CD8-positive, alpha-beta memory T cell (primary cell): ENCODE results near the gene UPF3A. TPM values are rescaled to one million over a fixed set of nuclear protein-coding genes. Genes with fewer than 3 reads are reported as not detected.

Source experiments
- CTCF ChIA-PET: fragments of 350-600 bp; sonication (Branson Sonifier 250); formaldehyde crosslinking; loops from one replicate; lab custom pipeline; 2021; ENCODE audit warnings: antibody characterized with exemption; lab: Charles Lee
- POLR2A ChIA-PET: fragments of 350-600 bp; sonication (Branson Sonifier 250); formaldehyde crosslinking; loops from one replicate; lab custom pipeline; 2021; ENCODE audit warnings: antibody characterized with exemption; lab: Charles Lee
- DNase-seq, 5 donors: peaks; one replicate each; pipeline versions ENCODE4 v3.0.0 to v3.0.0-alpha.2; 2020 to 2022; ENCODE audit warnings: mixed read lengths in 1 of 5
- H3K27ac ChIP-seq: one replicate; pipeline ENCODE4 v1.7.0; 2013; ENCODE audit warnings: low read depth, mild to moderate bottlenecking, low read length, moderate library complexity
- H3K27me3 ChIP-seq: 2 replicates; pipeline ENCODE4 v1.7.0; 2013; ENCODE audit warnings: low read length, mild to moderate bottlenecking; ENCODE audit not compliant: insufficient read depth, poor library complexity, severe bottlenecking
- H3K36me3 ChIP-seq: 2 replicates; pipeline ENCODE4 v1.7.0; 2013; ENCODE audit warnings: mild to moderate bottlenecking, low read length, moderate library complexity; ENCODE audit not compliant: insufficient read depth
- H3K4me1 ChIP-seq: 2 replicates; pipeline ENCODE4 v1.7.0; 2013; ENCODE audit warnings: mild to moderate bottlenecking, low read length, moderate library complexity; ENCODE audit not compliant: insufficient read depth
- H3K4me3 ChIP-seq: 2 replicates; pipeline ENCODE4 v1.7.0; 2013; ENCODE audit warnings: mild to moderate bottlenecking, low read length
- H3K9me3 ChIP-seq: 2 replicates; pipeline ENCODE4 v1.7.0; 2013; ENCODE audit warnings: mild to moderate bottlenecking, low read length
- H3K27ac Mint-ChIP-seq, 8 donors: one replicate each; pipeline ENCODE4 v1.8.0; 2020 to 2021; ENCODE audit warnings: mixed read lengths in 8 of 8, mild to moderate bottlenecking in 6 of 8, inconsistent platforms in 3 of 8, moderate library complexity in 3 of 8
- H3K27me3 Mint-ChIP-seq, 2 donors: one replicate each; pipeline ENCODE4 v1.8.0; 2020 to 2021; ENCODE audit warnings: mixed read lengths in 2 of 2, mild to moderate bottlenecking in 1 of 2, moderate library complexity in 1 of 2
- H3K36me3 Mint-ChIP-seq, 3 donors: one replicate each; pipeline ENCODE4 v1.8.0; 2020 to 2021; ENCODE audit warnings: mixed read lengths in 3 of 3, inconsistent platforms in 1 of 3, mild to moderate bottlenecking in 1 of 3
- H3K4me1 Mint-ChIP-seq, 3 donors: one replicate each; pipeline ENCODE4 v1.8.0; 2020 to 2021; ENCODE audit warnings: mixed read lengths in 3 of 3, inconsistent platforms in 1 of 3, mild to moderate bottlenecking in 1 of 3
- H3K4me3 Mint-ChIP-seq, 7 donors: one replicate each; pipeline ENCODE4 v1.8.0; 2020 to 2021; ENCODE audit warnings: mixed read lengths in 7 of 7, mild to moderate bottlenecking in 6 of 7, moderate library complexity in 4 of 7, inconsistent platforms in 2 of 7
- H3K9me3 Mint-ChIP-seq, 5 donors: one replicate each; pipeline ENCODE4 v1.8.0; 2020 to 2022; ENCODE audit warnings: mixed read lengths in 5 of 5, mild to moderate bottlenecking in 3 of 5, moderate library complexity in 2 of 5, inconsistent platforms in 1 of 5
- polyA plus RNA-seq: library from polyadenylated mRNA; unstranded; fragments of 300-500 nt; fragmentation: Illumina TruSeq; gene quantifications from one replicate; pipeline ENCODE4 v1.2.3, GENCODE V29; 2021
- total RNA-seq, 2 experiments: library from RNA; stranded (reverse); gene quantifications; one replicate each; pipeline ENCODE4 v1.2.3, GENCODE V29; 2021

Gene UPF3A
- total and polyA plus RNA-seq, 3 experiments from 2014 or later: 41.4 to 52.9 (median 48.0) TPM

- CTCF ChIA-PET: interaction anchor here (0.6 to 1.3 kb wide), 3 partner anchors 16 to 83 kb away, joined by 3 to 4 read pairs (median 3); no protein-coding TSS in a partner anchor
- POLR2A ChIA-PET: interaction anchor here (0.6 kb wide), 1 partner anchor 279 kb away, joined by 4 read pairs; no protein-coding TSS in a partner anchor
- peaks cover 7 to 42% (median 8%) of the 10 kb centered on the region in 3 donors for H3K36me3 Mint-ChIP-seq
- peak overlapping the region in 1 of 7 donors; percentile 41 for H3K4me3 Mint-ChIP-seq
- H3K9me3 ChIP-seq: no peaks in the 10 kb centered on the region
- H3K4me1 ChIP-seq: peaks cover 2% of the 10 kb centered on the region
- no peak overlapping the region for H3K4me3 ChIP-seq
- no peak overlapping the region for H3K27ac ChIP-seq
- peak overlapping the region in 6 of 8 donors; percentile 1 to 78 (median 60) for H3K27ac Mint-ChIP-seq
- H3K27me3 Mint-ChIP-seq: no peaks in the 10 kb centered on the region
- H3K9me3 Mint-ChIP-seq: no peaks in the 10 kb centered on the region
- H3K4me1 Mint-ChIP-seq: peaks cover 46 to 55% (median 53%) of the 10 kb centered on the region in 3 donors
- no peak for DNase-seq
- H3K36me3 ChIP-seq: peaks cover 19% of the 10 kb centered on the region
- no peaks in the 10 kb centered on the region for H3K27me3 ChIP-seq
These were observed 37.2 kb downstream of the UPF3A start for GRCh38 chr13:114318624-114319023.

DNA sequence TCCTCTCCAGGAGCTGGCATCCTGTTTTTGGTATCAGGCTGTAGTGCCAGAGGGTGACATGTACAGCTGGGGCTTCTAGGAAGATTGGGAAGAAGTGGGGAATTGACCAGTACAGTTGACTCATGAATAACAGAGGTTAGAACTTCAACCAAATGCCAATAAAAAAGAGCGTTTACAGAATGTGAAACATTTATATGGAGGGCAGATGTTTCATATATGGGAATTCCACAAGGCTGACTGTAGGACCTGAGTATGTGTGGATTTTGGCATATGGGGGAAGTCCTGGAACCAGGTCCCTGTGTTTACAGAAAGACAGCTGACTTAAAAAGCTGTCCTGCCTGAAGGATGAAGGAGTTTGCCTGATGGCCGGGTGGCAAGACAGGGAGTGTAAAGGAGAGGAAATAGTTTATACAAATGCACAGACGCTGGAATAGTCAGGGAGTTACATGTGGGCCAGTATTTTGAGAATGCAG lies 38.1 kb downstream of the UPF3A start:
- Mint-ChIP-seq H3K9me3 (no peaks in the 10 kb centered on the region), H3K36me3 (peaks cover 12 to 50% (median 13%) of the 10 kb centered on the region in 3 donors)

DNA sequence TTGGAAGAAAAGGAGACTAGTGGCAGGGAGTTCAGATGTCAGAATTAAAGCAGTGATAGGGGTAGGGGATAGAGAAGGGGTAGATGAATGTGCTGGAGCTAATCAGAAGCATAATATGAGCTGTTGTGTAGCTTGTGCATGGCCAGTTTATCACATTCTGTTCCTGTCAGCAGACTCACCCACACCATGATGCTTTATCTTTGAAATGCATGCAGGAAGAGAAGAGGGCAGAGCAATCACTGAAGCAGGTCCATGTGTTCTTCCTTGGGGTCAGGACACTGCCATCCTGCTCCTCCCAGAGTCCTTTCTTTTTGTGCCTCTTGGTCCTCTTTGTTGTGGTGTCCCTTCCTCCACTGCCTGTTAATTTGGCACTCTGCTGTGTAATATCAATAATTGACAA lies 38.7 kb downstream of the UPF3A start:
- Mint-ChIP-seq H3K4me3 (no peak overlapping the region), H3K4me1 (peaks cover 38 to 46% (median 45%) of the 10 kb centered on the region in 3 donors), H3K36me3 (peaks cover 12 to 53% (median 13%) of the 10 kb centered on the region in 3 donors), H3K27me3 (no peaks in the 10 kb centered on the region), H3K9me3 (no peaks in the 10 kb centered on the region), H3K27ac (peak overlapping the region in 7 of 8 donors; percentile 0 to 72 (median 13))
- no peak for DNase-seq
- H3K36me3 ChIP-seq: peaks cover 33% of the 10 kb centered on the region
- H3K27me3 ChIP-seq: no peaks in the 10 kb centered on the region
- H3K4me3 ChIP-seq: no peak overlapping the region
- CTCF ChIA-PET: interaction anchor here (1.1 to 1.3 kb wide), 3 partner anchors 17 to 22 kb away, joined by 3 read pairs; no protein-coding TSS in a partner anchor
- H3K27ac ChIP-seq: no peak overlapping the region
- no peaks in the 10 kb centered on the region for H3K9me3 ChIP-seq
- no peaks in the 10 kb centered on the region for H3K4me1 ChIP-seq
- POLR2A ChIA-PET: no interaction called here

More for the DNA sequence above, 38.1 kb downstream of the UPF3A start:
- H3K4me1 ChIP-seq: no peaks in the 10 kb centered on the region
- no peak for DNase-seq
- no peaks in the 10 kb centered on the region for H3K27me3 ChIP-seq
- peaks cover 27% of the 10 kb centered on the region for H3K36me3 ChIP-seq
- Mint-ChIP-seq H3K27me3 (no peaks in the 10 kb centered on the region), H3K27ac (peak overlapping the region in 7 of 8 donors; percentile 1 to 72 (median 13)), H3K4me1 (peaks cover 42 to 50% (median 49%) of the 10 kb centered on the region in 3 donors), H3K4me3 (no peak overlapping the region)
- H3K27ac ChIP-seq: no peak overlapping the region
- no peaks in the 10 kb centered on the region for H3K9me3 ChIP-seq
- ChIA-PET POLR2A (no interaction called here), CTCF (interaction anchor here (1.1 to 1.3 kb wide), 3 partner anchors 16 to 22 kb away, joined by 3 read pairs; no protein-coding TSS in a partner anchor)
- no peak overlapping the region for H3K4me3 ChIP-seq

DNA sequence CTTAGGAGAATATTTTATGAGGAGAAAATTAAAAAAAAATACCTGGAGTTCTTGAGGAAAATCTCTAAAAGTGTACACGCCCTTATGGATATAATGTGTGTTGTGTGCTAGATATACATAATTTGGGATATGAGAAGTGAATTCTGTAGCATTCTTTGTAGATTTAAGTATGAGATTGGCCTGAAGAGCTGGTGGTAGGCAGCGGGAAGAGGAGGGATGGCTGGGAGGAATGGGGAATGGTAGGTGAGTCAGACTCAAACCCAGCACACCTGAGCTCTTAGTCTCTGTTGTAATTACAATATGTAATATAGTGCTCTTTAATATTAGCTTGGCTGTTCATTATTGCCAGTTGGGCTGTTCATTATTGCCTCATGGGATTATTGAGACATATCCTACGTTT lies 39.9 kb downstream of the UPF3A start:
- Mint-ChIP-seq H3K4me1 (peaks cover 40 to 50% (median 50%) of the 10 kb centered on the region in 3 donors), H3K36me3 (peaks cover 12 to 64% (median 20%) of the 10 kb centered on the region in 3 donors), H3K27ac (peak overlapping the region in 2 of 8 donors; percentile 57 to 73), H3K4me3 (no peak overlapping the region), H3K27me3 (no peaks in the 10 kb centered on the region), H3K9me3 (no peaks in the 10 kb centered on the region)
- no peak for DNase-seq
- H3K4me3 ChIP-seq: no peak overlapping the region
- no peaks in the 10 kb centered on the region for H3K9me3 ChIP-seq
- H3K27ac ChIP-seq: no peak overlapping the region
- H3K27me3 ChIP-seq: no peaks in the 10 kb centered on the region
- ChIA-PET CTCF (no interaction called here), POLR2A (no interaction called here)
- H3K36me3 ChIP-seq: peaks cover 35% of the 10 kb centered on the region
- peaks cover 4% of the 10 kb centered on the region for H3K4me1 ChIP-seq

DNA sequence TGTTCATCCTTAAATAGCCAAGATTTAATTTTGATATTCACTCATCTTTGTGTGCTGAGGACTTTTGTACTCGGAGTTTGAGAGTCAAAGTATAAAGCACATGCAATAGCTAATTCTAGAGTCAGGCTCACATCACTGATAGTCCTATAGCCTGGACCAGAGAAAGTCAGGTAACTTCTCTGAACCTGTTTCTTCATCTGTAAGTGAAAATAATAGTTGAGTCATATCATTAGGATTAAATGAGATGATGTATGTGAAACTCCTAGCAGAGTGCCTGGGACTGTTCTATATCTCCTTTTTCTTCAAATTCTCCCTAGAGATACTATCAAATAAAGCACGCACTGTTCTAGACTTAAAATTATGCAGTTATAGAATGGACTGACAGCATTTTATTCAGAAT lies 41.9 kb downstream of the UPF3A start:
- Mint-ChIP-seq H3K27ac (no peak overlapping the region), H3K9me3 (no peaks in the 10 kb centered on the region), H3K36me3 (peaks cover 12 to 75% (median 23%) of the 10 kb centered on the region in 3 donors), H3K4me3 (no peak overlapping the region), H3K4me1 (peaks cover 33 to 52% (median 52%) of the 10 kb centered on the region in 3 donors), H3K27me3 (no peaks in the 10 kb centered on the region)
- H3K36me3 ChIP-seq: peaks cover 35% of the 10 kb centered on the region
- peaks cover 4% of the 10 kb centered on the region for H3K4me1 ChIP-seq
- H3K27me3 ChIP-seq: no peaks in the 10 kb centered on the region
- H3K27ac ChIP-seq: no peak overlapping the region
- POLR2A ChIA-PET: no interaction called here
- no peaks in the 10 kb centered on the region for H3K9me3 ChIP-seq
- CTCF ChIA-PET: no interaction called here
- H3K4me3 ChIP-seq: no peak overlapping the region
- no peak for DNase-seq

DNA sequence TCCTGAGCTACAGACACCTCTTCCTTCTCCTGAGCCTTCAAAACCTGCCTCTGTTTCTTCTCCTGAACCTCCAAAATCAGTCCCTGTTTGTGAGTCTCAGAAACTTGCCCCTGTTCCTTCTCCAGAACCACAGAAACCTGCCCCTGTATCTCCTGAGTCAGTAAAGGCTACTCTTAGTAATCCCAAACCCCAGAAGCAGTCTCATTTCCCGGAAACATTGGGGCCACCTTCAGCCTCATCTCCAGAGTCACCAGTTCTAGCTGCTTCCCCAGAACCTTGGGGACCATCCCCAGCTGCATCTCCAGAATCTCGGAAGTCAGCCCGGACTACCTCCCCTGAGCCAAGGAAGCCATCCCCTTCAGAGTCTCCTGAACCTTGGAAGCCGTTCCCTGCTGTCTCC lies 42.9 kb downstream of the UPF3A start:
- ChIA-PET CTCF (no interaction called here), POLR2A (no interaction called here)
- no peak overlapping the region for H3K4me3 ChIP-seq
- no peak for DNase-seq
- no peaks in the 10 kb centered on the region for H3K27me3 ChIP-seq
- H3K4me1 ChIP-seq: peaks cover 4% of the 10 kb centered on the region
- peaks cover 24 to 42% (median 42%) of the 10 kb centered on the region in 3 donors for H3K4me1 Mint-ChIP-seq
- no peaks in the 10 kb centered on the region for H3K9me3 ChIP-seq
- peaks cover 12 to 81% (median 23%) of the 10 kb centered on the region in 3 donors for H3K36me3 Mint-ChIP-seq
- H3K36me3 ChIP-seq: peaks cover 35% of the 10 kb centered on the region
- no peak overlapping the region for H3K4me3 Mint-ChIP-seq
- H3K27ac ChIP-seq: no peak overlapping the region
- no peaks in the 10 kb centered on the region for H3K9me3 Mint-ChIP-seq
- peak overlapping the region in 3 of 8 donors; percentile 25 to 86 (median 39) for H3K27ac Mint-ChIP-seq
- no peaks in the 10 kb centered on the region for H3K27me3 Mint-ChIP-seq

DNA sequence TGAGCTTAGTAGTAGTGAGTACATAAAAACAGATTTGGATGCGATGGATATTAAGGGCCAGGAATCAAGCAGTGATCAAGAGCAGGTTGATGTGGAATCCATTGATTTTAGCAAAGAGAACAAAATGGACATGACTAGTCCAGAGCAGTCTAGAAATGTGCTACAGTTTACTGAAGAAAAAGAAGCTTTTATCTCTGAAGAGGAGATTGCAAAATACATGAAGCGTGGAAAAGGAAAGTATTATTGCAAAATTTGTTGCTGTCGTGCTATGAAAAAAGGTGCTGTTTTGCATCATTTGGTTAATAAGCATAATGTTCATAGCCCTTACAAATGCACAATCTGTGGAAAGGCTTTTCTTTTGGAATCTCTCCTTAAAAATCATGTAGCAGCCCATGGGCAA lies 44.3 kb downstream of the UPF3A start:
- H3K27ac ChIP-seq: no peak overlapping the region
- H3K9me3 ChIP-seq: no peaks in the 10 kb centered on the region
- no peaks in the 10 kb centered on the region for H3K27me3 Mint-ChIP-seq
- no peaks in the 10 kb centered on the region for H3K27me3 ChIP-seq
- ChIA-PET POLR2A (no interaction called here), CTCF (no interaction called here)
- no peak for DNase-seq
- H3K36me3 Mint-ChIP-seq: peaks cover 12 to 73% (median 23%) of the 10 kb centered on the region in 3 donors
- H3K4me1 ChIP-seq: peaks cover 4% of the 10 kb centered on the region
- no peak overlapping the region for H3K4me3 Mint-ChIP-seq
- peaks cover 35% of the 10 kb centered on the region for H3K36me3 ChIP-seq
- H3K4me3 ChIP-seq: no peak overlapping the region
- H3K9me3 Mint-ChIP-seq: no peaks in the 10 kb centered on the region
- peaks cover 12 to 35% (median 30%) of the 10 kb centered on the region in 3 donors for H3K4me1 Mint-ChIP-seq
- H3K27ac Mint-ChIP-seq: peak overlapping the region in 4 of 8 donors; percentile 2 to 73 (median 58)

GRCh38 chr13:114328034-114328433 lies 46.6 kb downstream of the UPF3A start:
- peak overlapping the region in 2 of 8 donors; percentile 79 to 84 for H3K27ac Mint-ChIP-seq
- Histone ChIP-seq H3K27ac (no peak overlapping the region), H3K27me3 (no peaks in the 10 kb centered on the region), H3K4me1 (peaks cover 4% of the 10 kb centered on the region), H3K36me3 (peaks cover 20% of the 10 kb centered on the region), H3K9me3 (no peaks in the 10 kb centered on the region), H3K4me3 (no peak overlapping the region)
- CTCF ChIA-PET: no interaction called here
- H3K4me1 Mint-ChIP-seq: peaks cover 10 to 28% (median 24%) of the 10 kb centered on the region in 3 donors
- POLR2A ChIA-PET: no interaction called here
- DNase-seq: no peak
- H3K9me3 Mint-ChIP-seq: no peaks in the 10 kb centered on the region
- peaks cover 4 to 54% (median 15%) of the 10 kb centered on the region in 3 donors for H3K36me3 Mint-ChIP-seq
- H3K4me3 Mint-ChIP-seq: no peak overlapping the region
- H3K27me3 Mint-ChIP-seq: no peaks in the 10 kb centered on the region
